Measurements from ENCODE around the gene ACY1.
"Not testable (repeated sequence)": the region's sequence is repeated elsewhere in the genome, so short reads cannot be mapped to it uniquely, and the experiment has no call there.

DNA sequence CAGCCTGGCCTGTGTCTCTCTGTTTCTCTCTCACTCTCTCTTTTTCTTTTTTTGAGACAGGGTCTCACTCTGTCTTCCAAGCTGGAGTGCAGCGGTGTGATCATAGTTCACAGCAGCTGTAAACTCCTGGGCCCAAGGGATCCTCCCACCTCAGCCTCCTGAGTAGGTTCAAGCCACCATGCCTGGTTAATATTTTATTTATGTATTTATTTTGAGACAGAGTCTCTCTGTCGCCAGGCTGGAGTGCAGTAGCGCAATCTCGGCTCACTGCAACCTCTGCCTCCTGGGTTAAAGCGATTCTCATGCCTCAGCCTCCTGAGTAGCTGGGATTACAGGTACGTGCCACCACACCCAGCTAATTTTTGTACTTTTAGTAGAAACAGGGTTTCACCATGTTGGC lies 50.4 kb downstream of the ACY1 start:
- TF ChIP-seq, protein P1, sequence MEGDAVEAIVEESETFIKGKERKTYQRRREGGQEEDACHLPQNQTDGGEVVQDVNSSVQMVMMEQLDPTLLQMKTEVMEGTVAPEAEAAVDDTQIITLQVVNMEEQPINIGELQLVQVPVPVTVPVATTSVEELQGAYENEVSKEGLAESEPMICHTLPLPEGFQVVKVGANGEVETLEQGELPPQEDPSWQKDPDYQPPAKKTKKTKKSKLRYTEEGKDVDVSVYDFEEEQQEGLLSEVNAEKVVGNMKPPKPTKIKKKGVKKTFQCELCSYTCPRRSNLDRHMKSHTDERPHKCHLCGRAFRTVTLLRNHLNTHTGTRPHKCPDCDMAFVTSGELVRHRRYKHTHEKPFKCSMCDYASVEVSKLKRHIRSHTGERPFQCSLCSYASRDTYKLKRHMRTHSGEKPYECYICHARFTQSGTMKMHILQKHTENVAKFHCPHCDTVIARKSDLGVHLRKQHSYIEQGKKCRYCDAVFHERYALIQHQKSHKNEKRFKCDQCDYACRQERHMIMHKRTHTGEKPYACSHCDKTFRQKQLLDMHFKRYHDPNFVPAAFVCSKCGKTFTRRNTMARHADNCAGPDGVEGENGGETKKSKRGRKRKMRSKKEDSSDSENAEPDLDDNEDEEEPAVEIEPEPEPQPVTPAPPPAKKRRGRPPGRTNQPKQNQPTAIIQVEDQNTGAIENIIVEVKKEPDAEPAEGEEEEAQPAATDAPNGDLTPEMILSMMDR (IDR thresholded peaks at IDR 0.05; ENCODE audit: extremely low read depth in 1 of 2, insufficient read depth in 1 of 2, low read depth in 1 of 2, low read length in 2 of 2), result not testable (repeated sequence)
- TF ChIP-seq MYC, POLR2A (IDR thresholded peaks at IDR 0.05; ENCODE audit: low read depth, low read length): not testable (repeated sequence)

Measured in endothelial cell of umbilical vein (primary cell).